Cardiac atrium fibroblast (primary cell): ENCODE measurements around the gene ALDH1A2. TPM values are rescaled to one million over a fixed set of nuclear protein-coding genes. Genes with fewer than 3 reads are reported as not detected.

Experiments used
- total RNA-seq: library from RNA; depleted of rRNA; stranded (reverse); fragments of >200 nt; gene quantifications from 2 replicates; pipeline ENCODE4 v1.2.3, GENCODE V29; 2015

The ALDH1A2 gene
- total RNA-seq: 8.1 and 38.3 TPM in 2 replicates

GRCh38 chr15:58065445-58066041 lies at the start of gene ALDH1A2:
ALDH1A2 (minus strand) TSS chr15:58065711; CDS start chr15:58065650, 61 bp downstream.

Other genes with a start within 250 kb of the ALDH1A2 start
- not detected in 2 replicates for gene AQP9, start 72.7 kb upstream of the ALDH1A2 start, total RNA-seq